Caco-2 (cell line): ENCODE results near the gene GIGYF1. TPM values are rescaled to one million over a fixed set of nuclear protein-coding genes. Genes with fewer than 3 reads are reported as not detected.
"Not testable (repeated sequence)": the region's sequence is repeated elsewhere in the genome, so short reads cannot be mapped to it uniquely, and the experiment has no call there.

Source experiments
- BruUV-seq: library from RNA; stranded (reverse); fragments of 400-500 nt; replicated peaks from 2 replicates; lab custom pipeline; 2021; lab: Mats Ljungman, UMichigan
- CTCF ChIA-PET: fragments of 300-600 bp; sonication (Branson Sonifier 250); formaldehyde crosslinking; loops from one replicate; lab custom pipeline; 2022; ENCODE audit warnings: antibody characterized with exemption; lab: Charles Lee
- POLR2A ChIA-PET: fragments of 300-600 bp; sonication (Branson Sonifier 250); formaldehyde crosslinking; loops from one replicate; lab custom pipeline; 2022; ENCODE audit warnings: antibody characterized with exemption; lab: Charles Lee
- DNase-seq, 2 experiments: peaks; one replicate each; pipeline versions ENCODE4 v3.0.0 to v3.0.0-alpha.2; 2020 to 2022
- H3K27me3 ChIP-seq: replicated peaks from 2 replicates; pipeline ENCODE4 v1.6.0; 2011; ENCODE audit warnings: low read length; ENCODE audit not compliant: control insufficient read depth, insufficient read depth
- H3K36me3 ChIP-seq: 2 replicates; pipeline ENCODE4 v1.5.1; 2011; ENCODE audit warnings: low read length; ENCODE audit not compliant: control insufficient read depth, insufficient read depth
- H3K4me1 ChIP-seq: fragments of 250-450 bp; sonication (Bioruptor Pico); 2 replicates; pipeline ENCODE4 v1.5.1; 2020; ENCODE audit warnings: mild to moderate bottlenecking
- H3K4me3 ChIP-seq: 2 replicates; pipeline ENCODE4 v1.5.1; 2011; ENCODE audit warnings: low read depth, mild to moderate bottlenecking, control low read depth, low read length
- H3K9me3 ChIP-seq: fragments of 250-450 bp; sonication (Bioruptor Pico); 2 replicates; pipeline ENCODE4 v1.5.1; 2020; ENCODE audit warnings: mild to moderate bottlenecking, moderate library complexity
- H3K27ac Mint-ChIP-seq: one replicate; pipeline ENCODE4 v1.8.0; 2022; ENCODE audit warnings: mixed read lengths; ENCODE audit not compliant: unreplicated experiment
- H3K27me3 Mint-ChIP-seq: one replicate; pipeline ENCODE4 v1.8.0; 2022; ENCODE audit warnings: mixed read lengths; ENCODE audit not compliant: insufficient read depth, unreplicated experiment
- H3K36me3 Mint-ChIP-seq: one replicate; pipeline ENCODE4 v1.8.0; 2022; ENCODE audit warnings: mild to moderate bottlenecking, mixed read lengths; ENCODE audit not compliant: insufficient read depth, unreplicated experiment
- H3K4me1 Mint-ChIP-seq: one replicate; pipeline ENCODE4 v1.8.0; 2022; ENCODE audit warnings: low read depth, mixed read lengths; ENCODE audit not compliant: unreplicated experiment
- H3K4me3 Mint-ChIP-seq: one replicate; pipeline ENCODE4 v1.8.0; 2022; ENCODE audit warnings: mild to moderate bottlenecking, moderate library complexity, mixed read lengths; ENCODE audit not compliant: unreplicated experiment
- H3K9me3 Mint-ChIP-seq: one replicate; pipeline ENCODE4 v1.8.0; 2022; ENCODE audit warnings: mixed read lengths; ENCODE audit not compliant: unreplicated experiment
- intact Hi-C: fragments of 100-400 bp; cut with micrococcal nuclease; formaldehyde crosslinking; loops from one replicate; pipeline ENCODE4 v1.10.0; 2022; ENCODE audit not compliant: unreplicated experiment
- total RNA-seq: library from RNA; stranded (reverse); gene quantifications from 2 replicates; pipeline ENCODE4 v1.2.3, GENCODE V29; 2022
- TF ChIP-seq, protein P1 (sequence below), 2 experiments: fragments of 200-600 bp in 1 of 2; IDR thresholded peaks; 1 replicate in 1 of 2; 2 replicates in 1 of 2; pipeline versions ENCODE4 v1.5.1 to v1.8.0; 2011 to 2022; ENCODE audit warnings: antibody characterized with exemption in 1 of 2, control low read depth in 1 of 2, inconsistent platforms in 1 of 2, low read depth in 1 of 2, low read length in 1 of 2, mild to moderate bottlenecking in 1 of 2, moderate library complexity in 1 of 2; ENCODE audit not compliant: insufficient read depth in 1 of 2, severe bottlenecking in 1 of 2, unreplicated experiment in 1 of 2

GIGYF1 gene
- total RNA-seq, 1 experiment from 2014 or later: 53.1 TPM

DNA sequence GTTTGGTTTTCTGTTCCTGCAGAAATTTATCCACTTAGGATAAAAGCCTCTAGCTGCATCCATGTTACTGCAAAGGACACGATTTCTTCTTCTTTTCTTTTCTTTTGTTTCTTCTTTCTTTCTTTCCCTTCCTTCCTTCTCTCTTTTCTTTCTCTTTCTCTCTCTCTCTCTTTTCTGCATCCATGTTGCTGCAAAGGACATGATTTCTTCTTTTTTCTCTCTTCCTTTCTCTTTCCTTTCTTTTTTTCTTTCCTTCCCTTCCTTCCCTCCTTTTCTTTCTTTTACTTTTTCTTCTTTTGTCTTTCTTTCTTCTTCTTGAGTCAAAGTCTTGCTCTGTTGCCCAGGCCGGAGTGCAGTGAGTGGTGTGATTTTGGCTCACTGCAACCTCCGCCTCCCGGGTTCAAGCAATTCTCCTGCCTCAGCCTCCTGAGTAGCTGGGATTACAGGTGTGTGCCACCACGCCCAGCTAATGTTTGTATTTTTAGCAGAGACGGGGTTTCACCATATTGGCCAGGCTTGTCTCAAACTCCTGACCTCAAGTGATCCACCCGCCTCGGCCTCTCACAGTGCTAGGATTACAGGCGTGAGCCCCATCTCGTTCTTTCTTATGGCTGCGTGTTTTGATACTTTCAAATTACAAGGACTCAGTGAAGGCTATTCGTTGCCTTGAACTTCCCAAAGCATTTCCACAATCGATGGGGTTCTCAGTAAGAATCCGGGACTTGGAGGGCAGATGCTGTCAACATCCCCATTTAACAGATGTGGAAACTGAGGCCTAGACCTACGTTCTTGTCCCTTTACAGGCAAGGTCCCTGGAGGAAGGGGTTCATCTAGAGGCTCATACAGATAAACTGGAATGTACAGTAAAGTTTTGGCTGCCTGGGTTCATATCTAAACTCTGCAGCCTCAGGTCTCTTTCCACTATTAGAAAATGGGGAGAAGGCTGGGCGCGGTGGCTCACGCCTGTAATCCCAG lies 22.4 kb downstream of the GIGYF1 start:
- ChIA-PET CTCF (interaction anchor here (0.6 kb wide), 1 partner anchor 193 kb away, joined by 3 read pairs; no protein-coding TSS in a partner anchor), POLR2A (no interaction called here)
- Mint-ChIP-seq H3K9me3 (no peaks in the 10 kb centered on the region), H3K36me3 (peaks cover 20% of the 10 kb centered on the region), H3K4me1 (no peaks in the 10 kb centered on the region), H3K4me3 (no peak overlapping the region), H3K27ac (no peak overlapping the region), H3K27me3 (no peaks in the 10 kb centered on the region)
- no peak for DNase-seq
- Histone ChIP-seq H3K4me3 (no peak overlapping the region), H3K27me3 (no peaks in the 10 kb centered on the region; the same call in 1 of the 2 replicates), H3K9me3 (no peaks in the 10 kb centered on the region), H3K36me3 (no peaks in the 10 kb centered on the region), H3K4me1 (no peaks in the 10 kb centered on the region)
- intact Hi-C loops: loop anchor here (2.0 kb wide), 2 partner anchors 19 to 67 kb away; no protein-coding TSS in a partner anchor
- BruUV-seq: no TSS peak
- TF ChIP-seq, protein P1, sequence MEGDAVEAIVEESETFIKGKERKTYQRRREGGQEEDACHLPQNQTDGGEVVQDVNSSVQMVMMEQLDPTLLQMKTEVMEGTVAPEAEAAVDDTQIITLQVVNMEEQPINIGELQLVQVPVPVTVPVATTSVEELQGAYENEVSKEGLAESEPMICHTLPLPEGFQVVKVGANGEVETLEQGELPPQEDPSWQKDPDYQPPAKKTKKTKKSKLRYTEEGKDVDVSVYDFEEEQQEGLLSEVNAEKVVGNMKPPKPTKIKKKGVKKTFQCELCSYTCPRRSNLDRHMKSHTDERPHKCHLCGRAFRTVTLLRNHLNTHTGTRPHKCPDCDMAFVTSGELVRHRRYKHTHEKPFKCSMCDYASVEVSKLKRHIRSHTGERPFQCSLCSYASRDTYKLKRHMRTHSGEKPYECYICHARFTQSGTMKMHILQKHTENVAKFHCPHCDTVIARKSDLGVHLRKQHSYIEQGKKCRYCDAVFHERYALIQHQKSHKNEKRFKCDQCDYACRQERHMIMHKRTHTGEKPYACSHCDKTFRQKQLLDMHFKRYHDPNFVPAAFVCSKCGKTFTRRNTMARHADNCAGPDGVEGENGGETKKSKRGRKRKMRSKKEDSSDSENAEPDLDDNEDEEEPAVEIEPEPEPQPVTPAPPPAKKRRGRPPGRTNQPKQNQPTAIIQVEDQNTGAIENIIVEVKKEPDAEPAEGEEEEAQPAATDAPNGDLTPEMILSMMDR (IDR thresholded peaks at IDR 0.05; ENCODE audit: insufficient read depth in 1 of 2, low read depth in 1 of 2, low read length in 1 of 2, severe bottlenecking in 1 of 2, unreplicated experiment in 1 of 2): no peak

DNA sequence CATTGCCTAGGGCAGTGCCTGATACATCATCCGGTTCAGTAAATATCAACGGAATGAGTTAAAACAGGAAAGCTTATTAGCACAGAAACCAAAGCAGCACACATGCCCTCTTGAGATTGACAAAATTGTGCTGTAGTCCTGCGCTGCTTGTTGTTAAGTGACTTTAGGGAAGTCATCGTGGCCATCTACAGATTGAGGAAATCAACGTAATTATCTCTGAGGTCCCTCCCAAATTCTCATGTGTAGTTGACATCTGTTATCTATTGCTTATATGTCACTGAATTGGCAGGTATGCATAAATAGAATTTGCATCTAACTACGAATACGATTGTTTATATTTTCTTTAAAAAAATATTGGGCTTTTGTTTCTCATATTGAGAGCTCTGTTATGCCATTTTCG lies 24.0 kb downstream of the GIGYF1 start:
- TF ChIP-seq, protein P1 (IDR thresholded peaks at IDR 0.05; ENCODE audit: insufficient read depth in 1 of 2, low read depth in 1 of 2, low read length in 1 of 2, severe bottlenecking in 1 of 2, unreplicated experiment in 1 of 2): no peak
- ChIA-PET POLR2A (no interaction called here), CTCF (no interaction called here)
- intact Hi-C loops: no loop called here
- Mint-ChIP-seq H3K27me3 (no peaks in the 10 kb centered on the region), H3K4me3 (no peak overlapping the region), H3K4me1 (no peaks in the 10 kb centered on the region), H3K9me3 (no peaks in the 10 kb centered on the region), H3K27ac (no peak overlapping the region), H3K36me3 (peaks cover 14% of the 10 kb centered on the region)
- DNase-seq: no peak
- no TSS peak for BruUV-seq
- Histone ChIP-seq H3K4me3 (no peak overlapping the region), H3K27me3 (no peaks in the 10 kb centered on the region; the same call in 1 of the 2 replicates), H3K4me1 (no peaks in the 10 kb centered on the region), H3K9me3 (no peaks in the 10 kb centered on the region), H3K36me3 (no peaks in the 10 kb centered on the region)

DNA sequence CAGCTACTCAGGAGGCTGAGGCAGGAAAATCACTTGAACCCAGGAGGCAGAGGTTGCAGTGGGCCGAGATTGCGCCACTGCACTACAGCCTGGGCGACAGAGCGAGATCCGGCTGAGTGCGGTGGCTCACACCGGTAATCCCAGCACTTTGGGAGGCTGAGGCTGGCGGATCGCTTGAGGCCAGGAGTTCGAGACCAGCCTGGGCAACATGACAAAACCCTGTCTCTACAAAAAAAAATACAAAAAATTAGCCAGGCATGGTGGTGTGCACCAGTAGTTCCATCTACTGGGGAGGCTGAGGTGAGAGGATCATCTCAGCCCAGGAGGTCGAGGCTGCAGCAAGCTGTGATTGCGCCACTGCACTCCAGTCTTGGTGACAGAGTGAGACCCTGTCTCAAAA lies 24.9 kb downstream of the GIGYF1 start:
- H3K4me1 Mint-ChIP-seq, BruUV-seq, H3K36me3 ChIP-seq, DNase-seq, POLR2A ChIA-PET, H3K27me3 Mint-ChIP-seq, H3K9me3 ChIP-seq, H3K27me3 ChIP-seq, H3K36me3 Mint-ChIP-seq, H3K4me3 ChIP-seq, H3K27ac Mint-ChIP-seq, CTCF ChIA-PET, H3K4me1 ChIP-seq, H3K4me3 Mint-ChIP-seq, H3K9me3 Mint-ChIP-seq, intact Hi-C loops: not testable (repeated sequence)
